Epithelial cell of proximal tubule (primary cell): ENCODE data around the gene EFNA1. TPM values are rescaled to one million over a fixed set of nuclear protein-coding genes. Genes with fewer than 3 reads are reported as not detected.
"Not testable (repeated sequence)": the region's sequence is repeated elsewhere in the genome, so short reads cannot be mapped to it uniquely, and the experiment has no call there.

ENCODE experiments used
- DNase-seq: peaks from one replicate; pipeline ENCODE4 v3.0.0-alpha.2; 2011; ENCODE audit warnings: low read depth
- H3K4me3 ChIP-seq: 2 replicates; pipeline ENCODE4 v1.5.1; 2011; ENCODE audit warnings: low read depth, mild to moderate bottlenecking, low read length
- CTCF ChIP-seq: conservative IDR thresholded peaks from 2 replicates; pipeline ENCODE4 v1.5.1; 2012; ENCODE audit warnings: low read depth, mild to moderate bottlenecking, low read length
- total RNA-seq: library from RNA; depleted of rRNA; stranded (reverse); fragments of >200 nt; gene quantifications from 2 replicates; pipeline ENCODE4 v1.2.3, GENCODE V29; 2015

EFNA1 gene
- total RNA-seq, 1 donor from 2014 or later = 26.3 TPM

- DNase-seq = no peak
- H3K4me3 ChIP-seq = no peak overlapping the region
- no peak for TF ChIP-seq CTCF
Measured at GRCh38 chr1:155116113-155116764, 11.4 kb upstream of the EFNA1 start.

- no peak for DNase-seq
- no peak for TF ChIP-seq CTCF
- no peak overlapping the region for H3K4me3 ChIP-seq
Measured at GRCh38 chr1:155117610-155118009, 10.1 kb upstream of the EFNA1 start.

- not testable (repeated sequence) for DNase-seq, H3K4me3 ChIP-seq
Measured at GRCh38 chr1:155118090-155118489, 9.6 kb upstream of the EFNA1 start.

- no peak for TF ChIP-seq CTCF
- DNase-seq = no peak
- no peak overlapping the region for H3K4me3 ChIP-seq
Measured at GRCh38 chr1:155120253-155120652, 7.4 kb upstream of the EFNA1 start.

- no peak overlapping the region for H3K4me3 ChIP-seq
- DNase-seq = no peak
- TF ChIP-seq CTCF = no peak
Measured at GRCh38 chr1:155121249-155121648, 6.4 kb upstream of the EFNA1 start.

GRCh38 chr1:155122308-155122707 is 5.4 kb upstream of the EFNA1 start:
- no peak for TF ChIP-seq CTCF
- DNase-seq = no peak
- no peak overlapping the region for H3K4me3 ChIP-seq

- no peak for DNase-seq
- no peak overlapping the region for H3K4me3 ChIP-seq
- TF ChIP-seq CTCF = no peak
Measured at GRCh38 chr1:155123801-155124200, 3.9 kb upstream of the EFNA1 start.
